Measurements from ENCODE around the gene PRMT3. TPM values are rescaled to one million over a fixed set of nuclear protein-coding genes. Genes with fewer than 3 reads are reported as not detected.
"Not testable (repeated sequence)": the region's sequence is repeated elsewhere in the genome, so short reads cannot be mapped to it uniquely, and the experiment has no call there.

Gene PRMT3
- total RNA-seq, 4 donors from 2014 or later = 8.2 to 14.9 (median 12.9) TPM

DNA sequence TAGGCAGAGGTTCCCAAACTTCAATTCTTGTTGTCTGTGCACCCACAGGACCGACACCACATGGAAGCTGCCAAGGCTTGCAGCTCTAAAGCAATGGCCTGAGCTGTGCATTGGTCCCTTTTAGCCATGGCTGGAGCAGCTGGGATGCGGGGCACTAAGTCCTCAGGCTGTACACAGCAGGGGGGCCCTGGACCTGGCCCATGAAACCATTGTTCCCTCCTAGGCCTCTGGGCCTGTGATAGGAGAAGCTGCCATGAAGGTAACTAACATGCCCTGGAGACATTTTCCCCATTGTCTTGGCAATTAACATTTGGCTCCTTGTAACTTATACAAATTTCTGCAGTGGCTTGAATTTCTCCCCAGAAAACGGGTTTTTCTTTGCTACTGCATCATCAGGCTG is 168.3 kb downstream of the PRMT3 start:
- H3K4me3 ChIP-seq (ENCODE audit: low read depth, poor library complexity, severe bottlenecking) = no peak overlapping the region
- intact Hi-C loops (cut with DNase I; ENCODE audit: low total_unique reads) = no loop called here
- 65 to 69% methylated on average over 3 of the region's 3 CpGs for WGBS, 2 donors
- DNase-seq (ENCODE audit: low spot score in 2 of 2) = no peak
- TF ChIP-seq POLR2A (IDR thresholded peaks at IDR 0.05) = no peak
- TF ChIP-seq, protein P1, sequence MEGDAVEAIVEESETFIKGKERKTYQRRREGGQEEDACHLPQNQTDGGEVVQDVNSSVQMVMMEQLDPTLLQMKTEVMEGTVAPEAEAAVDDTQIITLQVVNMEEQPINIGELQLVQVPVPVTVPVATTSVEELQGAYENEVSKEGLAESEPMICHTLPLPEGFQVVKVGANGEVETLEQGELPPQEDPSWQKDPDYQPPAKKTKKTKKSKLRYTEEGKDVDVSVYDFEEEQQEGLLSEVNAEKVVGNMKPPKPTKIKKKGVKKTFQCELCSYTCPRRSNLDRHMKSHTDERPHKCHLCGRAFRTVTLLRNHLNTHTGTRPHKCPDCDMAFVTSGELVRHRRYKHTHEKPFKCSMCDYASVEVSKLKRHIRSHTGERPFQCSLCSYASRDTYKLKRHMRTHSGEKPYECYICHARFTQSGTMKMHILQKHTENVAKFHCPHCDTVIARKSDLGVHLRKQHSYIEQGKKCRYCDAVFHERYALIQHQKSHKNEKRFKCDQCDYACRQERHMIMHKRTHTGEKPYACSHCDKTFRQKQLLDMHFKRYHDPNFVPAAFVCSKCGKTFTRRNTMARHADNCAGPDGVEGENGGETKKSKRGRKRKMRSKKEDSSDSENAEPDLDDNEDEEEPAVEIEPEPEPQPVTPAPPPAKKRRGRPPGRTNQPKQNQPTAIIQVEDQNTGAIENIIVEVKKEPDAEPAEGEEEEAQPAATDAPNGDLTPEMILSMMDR (IDR thresholded peaks at IDR 0.05) = no peak

DNA sequence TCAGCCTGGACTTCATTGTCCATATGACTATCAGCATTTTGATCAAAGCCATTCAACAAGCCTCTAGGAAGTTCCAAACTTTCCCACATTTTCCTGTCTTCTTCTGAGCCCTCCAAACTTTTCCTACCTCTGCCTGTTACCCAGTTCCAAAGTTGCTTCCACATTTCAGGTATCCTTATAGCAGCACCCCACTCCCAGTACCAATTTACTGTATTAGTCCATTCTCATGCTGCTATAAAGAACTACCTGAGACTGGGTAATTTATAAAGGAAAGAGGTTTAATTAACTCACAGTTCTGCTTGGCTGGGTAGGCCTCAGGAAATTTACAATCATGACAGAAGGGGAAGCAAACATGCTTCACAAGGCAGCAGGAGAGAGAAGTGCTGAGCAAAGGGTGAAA is 168.9 kb downstream of the PRMT3 start:
- H3K4me3 ChIP-seq (ENCODE audit: low read depth, poor library complexity, severe bottlenecking); intact Hi-C loops (cut with DNase I; ENCODE audit: low total_unique reads); DNase-seq (ENCODE audit: low spot score in 2 of 2): not testable (repeated sequence)

DNA sequence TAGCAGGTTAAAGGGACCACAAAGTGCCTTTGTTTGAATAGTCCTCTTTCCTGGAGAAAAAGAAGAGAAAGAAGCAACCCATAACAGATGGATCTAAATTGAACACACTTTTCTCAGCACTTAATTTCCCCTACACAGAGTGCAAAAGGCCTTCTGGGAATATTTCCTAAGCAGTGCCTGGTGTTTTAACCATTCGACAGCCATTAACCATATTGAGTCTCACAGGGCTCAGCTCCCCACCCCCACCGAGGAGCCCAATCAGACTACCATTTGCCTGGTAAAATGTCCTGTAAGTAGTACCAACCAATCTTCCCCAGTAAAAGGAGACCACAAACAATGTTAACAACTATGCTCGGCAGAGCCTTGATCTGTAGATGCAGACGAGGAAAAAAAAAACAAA is 171.2 kb downstream of the PRMT3 start:
- 84 to 88% methylated on average over 4 of the region's 4 CpGs for WGBS, 2 donors

More for the DNA sequence above, 171.2 kb downstream of the PRMT3 start:
- no peak for TF ChIP-seq POLR2A (IDR thresholded peaks at IDR 0.05)
- TF ChIP-seq, protein P1 (IDR thresholded peaks at IDR 0.05) = no peak
- H3K4me3 ChIP-seq (ENCODE audit: low read depth, poor library complexity, severe bottlenecking) = no peak overlapping the region
- intact Hi-C loops (cut with DNase I; ENCODE audit: low total_unique reads) = no loop called here
- no peak for DNase-seq (ENCODE audit: low spot score in 2 of 2)

Other genes starting within 250 kb of the PRMT3 start
- gene DBX1, start 227.2 kb upstream of the PRMT3 start, total RNA-seq = not detected
- 10 to 100 TPM; 41.4 to 63.2 (median 54.9) TPM for gene HTATIP2, start 24.0 kb upstream of the PRMT3 start, total RNA-seq
- gene SLC6A5, start 211.9 kb downstream of the PRMT3 start, total RNA-seq = not detected